Neural cell (in vitro differentiated cells): ENCODE measurements around the gene SLC25A17. TPM values are rescaled to one million over a fixed set of nuclear protein-coding genes. Genes with fewer than 3 reads are reported as not detected.

Experiments
- H2AFZ ChIP-seq: fragments of 200-600, 300-800 bp; sonication (generic), shearing (Covaris generic); 2 replicates; pipeline ENCODE4 v1.6.0; 2014; ENCODE audit warnings: low read depth, mild to moderate bottlenecking, antibody characterized with exemption, low read length, moderate library complexity
- H3F3A ChIP-seq: fragments of 200-600 bp; shearing (Covaris generic); 2 replicates; pipeline ENCODE4 v1.6.1; 2016; ENCODE audit warnings: mild to moderate bottlenecking, moderate library complexity, mixed read lengths, antibody characterized with exemption, low read length; ENCODE audit not compliant: insufficient read depth, poor library complexity, severe bottlenecking
- H3K27ac ChIP-seq: fragments of 200-600, 300-800 bp; sonication (generic), shearing (Covaris generic); 2 replicates; pipeline ENCODE4 v1.5.1; 2014; ENCODE audit warnings: mild to moderate bottlenecking, low read length, moderate library complexity
- H3K27me3 ChIP-seq: fragments of 300-800, 200-600 bp; sonication (generic), shearing (Covaris generic); 2 replicates; pipeline ENCODE4 v1.6.0; 2014; ENCODE audit warnings: mild to moderate bottlenecking, low read depth, low read length, moderate library complexity; ENCODE audit not compliant: insufficient read depth
- H3K36me3 ChIP-seq: fragments of 300-800, 200-600 bp; sonication (generic), shearing (Covaris generic); 2 replicates; pipeline ENCODE4 v1.5.1; 2014; ENCODE audit warnings: mild to moderate bottlenecking, antibody characterized with exemption, low read length, moderate library complexity; ENCODE audit not compliant: insufficient read depth
- H3K4me2 ChIP-seq: fragments of 300-800, 200-600 bp; sonication (generic), shearing (Covaris generic); 2 replicates; pipeline ENCODE4 v1.6.0; 2014; ENCODE audit warnings: mild to moderate bottlenecking, low read length
- H3K4me3 ChIP-seq: fragments of 300-800, 200-600 bp; sonication (generic), shearing (Covaris generic); 2 replicates; pipeline ENCODE4 v1.5.1; 2014; ENCODE audit warnings: mild to moderate bottlenecking, low read length, moderate library complexity
- H3K79me2 ChIP-seq: fragments of 200-600 bp; shearing (Covaris generic); replicated peaks from 2 replicates; pipeline ENCODE4 v1.6.0; 2014; ENCODE audit warnings: mild to moderate bottlenecking, low read length, moderate library complexity; ENCODE audit not compliant: insufficient read depth
- H3K9ac ChIP-seq: fragments of 300-800, 200-600 bp; sonication (generic), shearing (Covaris generic); 2 replicates; pipeline ENCODE4 v1.6.1; 2016; ENCODE audit warnings: mild to moderate bottlenecking, low read length, mixed read lengths
- H3K9me2 ChIP-seq: fragments of 200-600 bp; shearing (Covaris generic); 2 replicates; pipeline ENCODE4 v1.6.1; 2016; ENCODE audit warnings: mild to moderate bottlenecking, low read length, mixed read lengths; ENCODE audit not compliant: insufficient read depth
- H3K9me3 ChIP-seq: fragments of 200-600, 300-800 bp; sonication (generic), shearing (Covaris generic); 2 replicates; pipeline ENCODE4 v1.6.1; 2016; ENCODE audit warnings: mild to moderate bottlenecking, mixed run types, low read length, moderate library complexity, mixed read lengths
- H4K20me1 ChIP-seq: fragments of 200-600 bp; shearing (Covaris generic); 2 replicates; pipeline ENCODE4 v1.6.1; 2016; ENCODE audit warnings: mild to moderate bottlenecking, mixed run types; ENCODE audit not compliant: insufficient read depth
- CTCF ChIP-seq: fragments of 450-650 bp; IDR thresholded peaks from 2 replicates; pipeline ENCODE4 v1.5.1; 2014; ENCODE audit warnings: antibody characterized with exemption, mild to moderate bottlenecking, moderate library complexity; ENCODE audit not compliant: poor library complexity, severe bottlenecking
- EP300 ChIP-seq: fragments of 450-650 bp; conservative IDR thresholded peaks from 2 replicates; pipeline ENCODE4 v1.6.1; 2014; ENCODE audit warnings: antibody characterized with exemption, mild to moderate bottlenecking, moderate library complexity; ENCODE audit not compliant: poor library complexity, severe bottlenecking
- EZH2 ChIP-seq: fragments of 200-600, 300-800 bp; shearing (Covaris generic), sonication (generic); IDR thresholded peaks from 2 replicates; pipeline ENCODE4 v1.6.1; 2014; ENCODE audit warnings: antibody characterized with exemption, low read length, borderline replicate concordance, mild to moderate bottlenecking; ENCODE audit not compliant: insufficient read depth, poor library complexity, severe bottlenecking
- MXI1 ChIP-seq: fragments of 450-650 bp; conservative IDR thresholded peaks from 2 replicates; pipeline ENCODE4 v1.6.1; 2014; ENCODE audit warnings: antibody characterized with exemption, mild to moderate bottlenecking; ENCODE audit not compliant: poor library complexity, severe bottlenecking
- POLR2AphosphoS5 ChIP-seq: IDR thresholded peaks from 2 replicates; pipeline ENCODE4 v1.6.1; 2012
- RAD21 ChIP-seq: fragments of 450-650 bp; conservative IDR thresholded peaks from 2 replicates; pipeline ENCODE4 v1.6.1; 2014; ENCODE audit warnings: antibody characterized with exemption, mild to moderate bottlenecking, moderate library complexity
- REST ChIP-seq: IDR thresholded peaks from 2 replicates; pipeline ENCODE4 v1.6.1; 2012; ENCODE audit warnings: borderline replicate concordance
- SMC3 ChIP-seq: fragments of 450-650 bp; conservative IDR thresholded peaks from 2 replicates; pipeline ENCODE4 v1.6.1; 2014; ENCODE audit warnings: antibody characterized with exemption, mild to moderate bottlenecking, moderate library complexity; ENCODE audit not compliant: poor library complexity
- TAF1 ChIP-seq: IDR thresholded peaks from 2 replicates; pipeline ENCODE4 v1.6.1; 2012; ENCODE audit warnings: low read depth
- polyA plus RNA-seq: library from polyadenylated mRNA; depleted of rRNA; stranded (reverse); fragments of >200 nt; gene quantifications from 2 replicates; pipeline ENCODE4 v1.2.3, GENCODE V29; 2014

Gene SLC25A17
- polyA plus RNA-seq, 1 donor from 2014 or later, result 49.3 TPM

GRCh38 chr22:40855979-40856512 is 36.9 kb upstream of the SLC25A17 start:
- Histone ChIP-seq H3K36me3 (no peaks in the 10 kb centered on the region), H3K9me2 (no peaks in the 10 kb centered on the region), H3K9me3 (no peaks in the 10 kb centered on the region), H4K20me1 (peaks cover 3% of the 10 kb centered on the region), H3K9ac (peak overlapping the region; percentile 92), H2AFZ (peak overlapping the region; percentile 73), H3K4me3 (peak overlapping the region; percentile 85), H3K27me3 (no peaks in the 10 kb centered on the region), H3K27ac (peak overlapping the region; percentile 97), H3K4me2 (peak overlapping the region; percentile 56), H3K79me2 (peaks cover 88% of the 10 kb centered on the region), H3F3A (peaks cover 4% of the 10 kb centered on the region)
- peak; percentile 16 for TF ChIP-seq SMC3
- TF ChIP-seq EZH2, result no peak
- no peak for TF ChIP-seq EP300
- no peak for TF ChIP-seq POLR2AphosphoS5
- peak; percentile 61 for TF ChIP-seq MXI1
- peak; percentile 69 for TF ChIP-seq TAF1
- TF ChIP-seq CTCF, result no peak
- peak; percentile 44 for TF ChIP-seq REST
- no peak for TF ChIP-seq RAD21

- peak overlapping the region; percentile 85 for H3K4me3 ChIP-seq
- TF ChIP-seq MXI1 (no peak), TAF1 (no peak), SMC3 (no peak), REST (no peak), CTCF (no peak), POLR2AphosphoS5 (no peak), EP300 (no peak), RAD21 (no peak), EZH2 (no peak)
- peaks cover 4% of the 10 kb centered on the region for H3F3A ChIP-seq
- H3K79me2 ChIP-seq, result peaks cover 89% of the 10 kb centered on the region
- H4K20me1 ChIP-seq, result peaks cover 3% of the 10 kb centered on the region
- H3K36me3 ChIP-seq, result no peaks in the 10 kb centered on the region
- H3K27me3 ChIP-seq, result no peaks in the 10 kb centered on the region
- H3K9me3 ChIP-seq, result no peaks in the 10 kb centered on the region
- H3K4me2 ChIP-seq, result peak overlapping the region; percentile 56
- peak overlapping the region; percentile 73 for H2AFZ ChIP-seq
- H3K9ac ChIP-seq, result peak overlapping the region; percentile 92
- H3K9me2 ChIP-seq, result no peaks in the 10 kb centered on the region
- H3K27ac ChIP-seq, result peak overlapping the region; percentile 97
Measured at GRCh38 chr22:40855071-40855978, 36.2 kb upstream of the SLC25A17 start.
